ENCODE data around the gene C10orf53.
"Not testable (repeated sequence)": the region's sequence is repeated elsewhere in the genome, so short reads cannot be mapped to it uniquely, and the experiment has no call there.

The C10orf53 gene

DNA sequence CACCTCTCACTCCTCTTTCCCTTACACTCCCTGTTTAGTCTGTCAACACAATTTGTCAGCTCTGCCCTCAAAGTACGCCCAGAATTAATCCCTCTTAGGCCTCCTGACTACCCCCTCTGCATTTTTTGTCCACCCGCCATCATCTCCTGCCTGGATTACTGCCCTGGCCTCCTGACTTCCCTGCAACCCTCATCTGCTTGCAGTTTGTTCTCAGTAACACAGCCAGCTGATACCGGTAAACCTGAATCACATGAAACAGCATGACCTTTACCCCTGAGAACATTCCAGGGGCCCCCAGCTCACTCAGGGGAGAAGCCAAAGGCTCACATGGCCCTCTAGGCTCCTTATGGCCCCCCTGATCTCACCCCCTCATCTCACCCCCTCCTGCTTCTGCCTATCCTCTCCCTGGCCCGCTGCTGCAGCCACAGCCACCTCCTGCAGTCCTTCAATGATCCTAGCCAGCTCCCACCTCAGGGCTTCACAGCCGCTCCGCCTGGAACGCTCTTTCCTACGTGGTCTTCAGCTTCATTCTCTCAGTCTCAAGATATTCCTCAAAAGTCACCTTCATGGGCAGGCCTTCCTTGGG is 8.9 kb downstream of the C10orf53 start:
- no peak for DNase-seq (ENCODE audit: low read depth in 2 of 2)

DNA sequence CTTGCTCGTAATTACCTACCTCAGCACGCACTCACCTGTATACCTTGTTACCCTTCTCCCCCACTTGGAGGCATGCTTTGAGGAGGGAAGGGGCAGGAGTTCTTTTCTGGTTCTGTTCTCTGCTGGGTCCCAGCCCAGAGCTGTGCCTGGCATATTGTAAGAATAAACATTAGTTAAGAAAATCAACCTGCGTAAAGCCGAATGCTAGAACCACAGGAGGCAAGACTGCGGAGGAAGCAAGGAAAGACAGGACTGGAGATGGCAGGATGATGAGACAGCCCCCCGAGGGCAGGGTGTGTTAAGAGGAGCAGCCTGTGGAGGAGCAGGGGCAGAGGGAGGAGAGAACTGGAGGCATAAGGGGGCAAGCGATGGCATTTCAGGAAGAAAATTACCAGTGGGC is 9.5 kb downstream of the C10orf53 start:
- DNase-seq (ENCODE audit: low read depth in 2 of 2) = no peak

DNA sequence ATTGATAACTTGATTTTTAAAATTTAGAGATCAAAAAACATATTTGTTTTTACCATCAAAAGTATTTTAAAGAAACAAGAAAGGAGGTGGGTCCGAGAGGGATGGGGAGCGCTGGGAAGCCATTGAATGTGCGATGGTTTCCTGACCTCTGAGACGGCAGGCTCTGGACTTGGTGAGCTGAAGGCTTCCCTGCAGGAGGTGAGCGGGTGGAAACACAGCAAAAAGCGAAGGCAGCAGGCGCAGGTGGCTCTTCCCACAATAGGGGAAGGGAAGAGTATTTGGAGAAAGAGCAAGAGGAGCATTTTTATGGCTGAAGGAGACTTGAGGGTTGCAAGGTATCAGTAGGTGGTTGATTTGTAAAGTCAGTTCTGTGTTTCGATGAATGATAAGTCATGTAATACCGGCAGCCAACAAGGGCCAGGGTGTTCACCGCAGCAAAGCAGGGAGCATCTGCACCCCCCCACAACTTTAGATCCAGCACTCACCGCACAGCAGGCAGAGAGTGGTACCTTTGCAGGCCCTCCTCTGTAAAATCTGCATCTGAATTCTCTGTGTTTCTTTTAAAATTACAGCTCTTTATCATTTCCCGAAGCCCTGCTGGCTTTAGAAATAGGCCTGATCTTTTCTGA is 10.5 kb downstream of the C10orf53 start:
- DNase-seq (ENCODE audit: low read depth in 2 of 2) = no peak

DNA sequence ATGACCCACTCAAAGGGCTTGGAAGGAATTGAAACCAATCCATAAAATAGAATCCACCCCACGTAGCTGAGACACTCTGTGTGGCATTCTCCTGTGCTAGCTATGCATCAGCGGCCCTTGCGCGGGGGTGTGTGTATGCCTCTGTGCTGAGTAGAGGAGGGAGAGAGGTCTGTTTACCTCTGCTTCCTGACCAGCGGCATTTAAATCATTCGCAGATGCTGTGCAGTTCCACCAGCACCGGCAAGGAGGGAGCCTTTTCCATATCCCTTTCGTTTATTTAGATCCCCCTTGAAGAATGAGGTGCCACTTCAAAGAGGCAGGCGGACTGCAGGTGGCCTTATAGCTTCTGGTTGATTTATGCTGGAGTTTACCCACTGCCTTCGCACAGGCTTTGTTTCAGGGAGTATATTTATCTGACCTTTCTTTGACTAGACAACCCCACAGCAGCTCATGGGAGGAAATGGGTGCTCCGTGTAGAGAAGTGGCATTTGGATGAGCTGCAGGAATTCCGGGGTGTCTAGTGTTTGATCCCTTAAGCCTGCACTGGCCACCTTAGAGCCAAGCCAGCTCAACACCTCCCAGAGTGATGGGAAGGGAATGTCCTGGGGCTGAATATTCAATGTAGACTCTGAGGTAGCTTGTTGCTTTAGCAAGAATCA is 11.4 kb downstream of the C10orf53 start:
- no peak for DNase-seq (ENCODE audit: low read depth in 2 of 2)

DNA sequence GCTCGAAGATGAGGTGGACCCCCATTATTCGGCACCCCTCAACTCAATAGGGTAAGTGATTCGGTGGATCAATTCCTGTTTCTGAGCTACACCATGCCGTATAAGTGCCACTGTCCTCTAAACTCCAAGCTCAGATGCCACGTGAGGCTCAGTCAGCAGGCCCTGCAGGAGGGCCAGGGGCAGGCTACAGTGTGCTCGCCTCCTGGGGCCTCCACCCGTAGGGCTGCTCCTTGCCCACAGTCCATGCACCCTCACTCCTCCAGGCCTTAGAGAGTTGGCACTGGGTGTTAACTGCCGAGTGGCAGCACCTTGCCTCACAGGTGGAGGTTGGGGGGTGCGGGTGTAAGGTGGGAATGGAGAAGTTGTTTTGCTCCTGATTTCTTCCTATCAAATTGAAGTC is 12.1 kb downstream of the C10orf53 start:
- DNase-seq (ENCODE audit: low read depth in 2 of 2) = no peak

DNA sequence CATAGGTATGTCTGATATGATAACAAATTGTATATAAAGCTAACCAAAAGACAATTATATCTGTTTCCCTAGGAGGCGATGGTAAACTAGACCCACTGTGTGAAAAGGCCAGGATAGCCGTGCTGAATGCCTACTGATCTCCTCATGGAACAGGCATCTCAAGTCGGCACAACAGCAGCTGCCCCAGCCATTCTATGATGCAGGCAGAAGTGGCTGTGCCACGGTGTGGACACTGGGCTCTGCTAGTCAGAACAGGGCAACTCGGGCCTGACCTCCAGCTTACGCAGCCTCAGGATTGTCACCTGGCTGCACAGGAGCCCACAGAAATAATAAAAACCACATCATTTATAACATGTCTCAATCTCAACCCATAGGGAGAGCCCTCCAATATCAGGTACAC is 15.0 kb downstream of the C10orf53 start:
- DNase-seq (ENCODE audit: low read depth in 2 of 2) = no peak

DNA sequence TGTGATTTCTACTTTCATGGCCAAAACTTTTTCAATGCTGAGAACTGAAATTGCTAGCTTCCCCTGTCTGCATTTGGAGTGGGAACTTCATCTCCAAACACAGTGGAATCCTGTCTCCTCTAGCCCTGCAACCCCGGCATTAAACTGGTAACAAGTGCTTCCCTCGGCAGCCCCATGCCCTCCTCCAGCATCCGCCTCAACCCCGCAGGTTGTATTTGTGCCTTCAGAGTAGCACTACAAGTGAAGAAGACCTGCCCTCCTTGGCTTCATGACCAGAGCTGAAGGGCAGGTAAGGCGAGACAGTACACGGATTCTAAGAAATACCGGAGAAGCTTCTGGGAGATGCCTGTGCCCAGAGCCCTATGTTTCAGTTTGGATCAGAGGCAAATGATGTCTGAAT is 16.9 kb downstream of the C10orf53 start:
- no peak for DNase-seq (ENCODE audit: low read depth in 2 of 2)

DNA sequence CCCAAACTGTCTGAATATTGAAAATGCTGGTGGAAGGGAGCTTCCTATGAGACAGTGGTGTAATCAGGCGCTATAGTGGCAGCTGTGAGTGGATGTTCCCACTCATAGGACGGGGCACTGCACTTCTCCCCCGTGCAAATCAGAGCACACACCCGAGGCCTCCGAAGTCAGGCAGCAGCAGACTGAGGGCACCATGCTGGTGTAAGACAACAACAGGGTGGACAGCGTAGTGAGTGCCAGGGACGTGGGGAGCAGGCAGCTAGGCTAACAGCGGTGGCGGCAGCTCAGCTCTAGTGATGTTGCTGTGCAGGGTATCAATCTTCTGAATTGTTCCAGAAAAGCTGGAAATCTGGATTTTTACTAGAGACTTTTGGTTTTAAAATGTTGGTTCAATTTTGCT is 19.2 kb downstream of the C10orf53 start:
- no peak for DNase-seq (ENCODE audit: low read depth in 2 of 2)

DNA sequence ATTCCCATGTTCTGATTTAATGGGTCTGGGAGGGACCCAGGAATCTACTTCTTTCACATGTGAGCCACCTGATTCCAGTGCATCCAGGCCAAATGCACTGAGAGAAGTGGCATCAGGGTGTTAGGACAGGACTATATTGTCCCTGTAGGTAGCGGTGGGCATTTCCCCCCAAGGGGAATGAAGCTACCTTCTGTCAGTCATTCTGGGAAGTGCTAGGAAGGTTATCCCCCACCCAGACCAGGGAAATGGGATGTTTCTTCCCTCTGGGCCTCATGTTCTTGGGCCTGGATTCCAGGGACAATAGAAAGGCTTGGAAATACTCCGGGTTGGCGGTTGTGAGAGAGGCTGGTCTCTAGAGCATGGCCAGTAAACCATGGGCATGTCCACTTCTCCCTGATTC is 20.8 kb downstream of the C10orf53 start:
- DNase-seq (ENCODE audit: low read depth in 2 of 2) = no peak

DNA sequence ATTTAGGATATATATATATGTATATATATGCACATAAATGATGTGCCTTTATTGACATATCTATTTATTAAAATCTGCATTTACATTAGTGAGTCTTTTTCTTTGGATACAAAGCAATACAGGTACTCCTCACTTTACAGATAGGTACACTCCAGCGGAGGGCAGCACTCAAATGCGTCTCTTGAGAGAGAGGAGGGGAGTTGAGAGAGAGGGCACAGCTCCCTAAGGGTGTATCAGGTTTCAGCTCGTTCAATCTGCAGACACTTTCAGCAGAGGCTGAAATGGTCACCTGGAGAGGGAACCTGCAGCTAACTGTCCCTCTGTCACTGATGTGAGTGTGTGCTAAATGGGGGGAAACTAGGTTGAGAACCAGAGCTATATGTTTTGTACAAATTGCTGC is 21.5 kb downstream of the C10orf53 start:
- DNase-seq (ENCODE audit: low read depth in 2 of 2) = no peak

DNA sequence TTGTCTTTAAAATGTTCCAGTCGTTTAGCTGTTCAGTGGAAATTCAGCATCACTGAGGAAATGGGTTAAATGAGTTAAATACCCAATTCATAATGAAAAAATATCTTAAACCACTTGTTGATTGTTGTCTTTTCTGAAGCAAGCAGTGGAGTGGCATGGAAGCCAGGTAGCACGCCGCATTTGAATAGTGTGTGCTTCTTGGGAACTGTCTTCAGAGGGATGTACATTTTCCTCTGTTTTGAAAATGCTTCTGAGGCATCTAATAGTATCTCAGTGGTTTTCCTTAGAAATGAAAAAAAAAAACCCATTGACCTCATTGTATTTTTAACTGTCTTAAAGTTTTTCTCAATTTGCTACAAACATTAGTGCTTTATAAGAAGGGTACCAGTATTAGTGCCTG is 28.1 kb downstream of the C10orf53 start:
- DNase-seq (ENCODE audit: low read depth in 2 of 2) = no peak

DNA sequence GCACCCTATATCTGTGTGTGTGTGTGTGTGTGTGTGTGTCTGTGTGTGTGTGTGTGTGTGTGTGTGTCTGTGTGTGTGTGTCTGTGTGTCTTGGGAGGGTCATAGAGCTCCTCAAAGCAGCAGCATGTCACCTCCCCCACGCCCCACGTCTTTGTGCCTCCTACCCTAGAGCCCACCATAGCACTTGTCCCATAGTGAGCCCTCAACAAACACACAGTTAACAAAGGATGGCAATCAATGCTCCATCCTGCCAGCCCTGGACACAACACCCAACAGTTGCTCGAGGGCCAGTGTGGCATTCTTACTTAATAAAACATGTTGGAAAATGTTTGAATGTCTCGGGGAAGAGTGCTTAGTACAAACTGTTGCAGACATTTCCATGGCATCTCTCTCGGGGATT is 30.5 kb downstream of the C10orf53 start:
- DNase-seq (ENCODE audit: low read depth in 2 of 2) = no peak

DNA sequence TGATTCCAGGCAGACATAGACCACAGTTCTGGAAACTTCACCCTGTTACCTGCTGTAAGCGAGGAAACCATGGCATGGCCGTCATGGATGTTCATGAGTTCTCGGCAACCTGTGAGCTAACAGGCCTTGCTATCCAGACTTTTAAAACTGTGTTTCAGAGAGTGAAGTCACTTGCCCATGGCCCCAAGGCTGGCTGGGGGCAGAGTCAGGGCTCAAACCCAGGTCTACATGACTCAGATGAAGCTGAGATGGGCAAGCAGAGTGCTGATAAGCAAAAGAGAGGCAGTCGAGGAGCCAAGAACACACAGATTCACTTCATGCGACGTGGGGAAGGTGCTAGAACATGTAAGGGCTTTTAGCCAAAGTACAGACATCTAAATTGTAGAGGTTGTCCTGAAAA is 31.5 kb downstream of the C10orf53 start:
- DNase-seq (ENCODE audit: low read depth in 2 of 2) = no peak

DNA sequence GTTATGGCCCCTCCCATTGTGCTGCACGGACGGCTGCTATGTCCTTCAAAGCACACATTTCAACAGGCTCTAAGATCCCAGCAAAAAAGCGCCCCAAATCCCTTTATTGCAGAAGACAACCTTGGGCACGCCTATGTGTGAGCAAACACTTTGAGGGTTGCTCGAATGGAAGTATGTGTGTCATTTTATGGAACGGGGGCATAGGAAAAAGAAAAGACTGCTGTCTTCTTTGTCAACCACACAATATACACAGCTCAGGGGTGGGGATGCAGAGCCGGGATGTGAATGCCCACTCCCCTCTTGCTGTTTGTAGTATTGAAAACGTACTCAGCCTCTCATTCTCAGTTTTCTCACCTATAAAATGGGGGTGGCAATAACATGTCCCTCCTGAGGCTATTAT is 32.0 kb downstream of the C10orf53 start:
- DNase-seq (ENCODE audit: low read depth in 2 of 2) = no peak

DNA sequence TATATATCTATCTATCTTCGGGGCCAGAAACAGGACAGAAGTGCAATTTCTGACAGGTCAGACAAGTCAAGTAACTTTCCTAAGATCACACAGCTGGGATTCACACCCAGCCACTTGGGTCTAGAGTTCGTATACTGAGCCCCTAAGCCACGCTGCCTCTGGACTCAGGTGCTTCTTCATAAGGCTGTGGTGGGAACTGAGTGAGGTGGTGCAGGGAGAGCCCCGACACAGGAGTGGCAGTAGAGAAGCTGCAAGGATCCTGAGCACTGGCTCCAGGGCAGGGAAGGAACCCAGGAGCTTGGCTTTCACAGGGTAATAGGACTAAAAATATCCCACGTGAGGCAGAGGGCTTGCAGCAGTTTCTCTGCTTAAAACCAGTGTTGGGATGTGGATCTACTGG is 33.8 kb downstream of the C10orf53 start:
- no peak for DNase-seq (ENCODE audit: low read depth in 2 of 2)

DNA sequence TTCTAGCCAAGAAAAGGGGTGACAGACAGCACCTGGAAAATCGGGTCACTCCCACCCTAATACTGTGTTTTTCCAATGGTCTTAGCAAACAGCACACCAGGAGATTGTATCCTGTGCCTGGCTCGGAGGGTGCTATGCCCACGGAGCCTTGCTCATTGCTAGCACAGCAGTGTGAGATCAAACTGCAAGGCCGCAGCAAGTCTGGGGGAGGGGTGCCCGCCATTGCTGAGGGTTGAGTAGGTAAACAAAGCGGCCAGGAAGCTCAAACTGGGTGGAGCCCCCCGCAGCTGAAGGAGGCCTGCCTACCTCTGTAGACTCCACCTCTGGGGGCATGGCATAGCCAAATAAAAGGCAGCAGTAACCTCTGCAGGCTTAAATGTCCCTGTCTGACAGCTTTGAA is 35.7 kb downstream of the C10orf53 start:
- DNase-seq (ENCODE audit: low read depth in 2 of 2) = not testable (repeated sequence)

DNA sequence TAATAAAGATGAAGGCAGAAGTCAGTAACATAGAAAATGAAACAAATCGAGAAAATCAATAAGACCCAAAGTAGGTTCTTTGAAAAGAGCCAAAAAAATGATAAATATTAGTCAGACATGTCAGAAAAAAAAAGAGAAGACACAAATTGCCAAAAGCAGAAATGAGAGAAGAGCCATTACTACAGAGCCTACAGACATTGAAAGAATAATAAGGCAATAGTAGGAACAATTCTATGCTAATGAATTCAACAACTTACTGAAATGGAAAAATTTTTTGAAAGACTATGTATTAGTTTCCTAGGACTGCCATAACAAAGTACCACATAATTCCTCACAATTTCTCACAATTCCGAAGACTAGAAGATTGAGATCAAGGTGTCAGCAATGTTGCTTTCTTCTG is 47.1 kb downstream of the C10orf53 start:
- DNase-seq (ENCODE audit: low read depth in 2 of 2) = no peak

DNA sequence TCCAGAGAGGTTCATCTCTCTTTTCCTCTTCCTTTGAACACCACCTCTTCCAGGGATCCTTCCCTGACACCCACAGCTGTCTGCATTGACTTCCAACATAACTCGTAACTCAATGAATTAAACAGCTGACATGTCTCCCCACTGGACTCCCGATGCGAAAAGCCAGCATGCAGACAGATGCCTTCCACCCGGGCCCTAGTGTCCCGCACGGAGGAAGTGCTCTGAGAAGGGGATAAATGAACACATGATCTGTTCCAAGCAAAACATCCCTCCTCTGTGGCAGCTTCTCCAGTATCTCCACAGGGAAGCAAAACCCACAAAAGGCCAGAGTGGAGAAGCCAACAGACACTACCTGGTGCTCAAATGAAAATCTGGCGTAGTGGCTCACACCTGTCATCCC is 54.4 kb downstream of the C10orf53 start:
- no peak for DNase-seq (ENCODE audit: low read depth in 2 of 2)

DNA sequence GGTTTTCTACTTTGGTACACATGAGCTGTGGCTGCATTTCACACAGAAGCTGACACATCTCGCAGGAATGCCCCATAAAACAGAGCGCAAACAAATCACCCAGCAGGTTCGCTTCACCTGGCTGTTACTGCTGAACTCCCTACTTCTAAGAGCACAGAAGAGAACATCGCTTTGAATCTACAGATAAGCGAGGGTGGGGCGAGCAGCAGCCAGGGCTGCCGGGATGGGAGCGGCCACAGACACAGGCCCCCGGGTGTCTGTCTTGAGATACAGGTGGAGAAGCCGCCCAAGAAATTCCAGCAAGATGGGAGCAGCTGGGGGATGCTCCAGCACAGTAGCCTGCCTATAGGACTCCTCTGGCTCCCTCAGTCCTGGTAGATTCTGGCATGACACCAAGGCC is 55.2 kb downstream of the C10orf53 start:
- no peak for DNase-seq (ENCODE audit: low read depth in 2 of 2)

DNA sequence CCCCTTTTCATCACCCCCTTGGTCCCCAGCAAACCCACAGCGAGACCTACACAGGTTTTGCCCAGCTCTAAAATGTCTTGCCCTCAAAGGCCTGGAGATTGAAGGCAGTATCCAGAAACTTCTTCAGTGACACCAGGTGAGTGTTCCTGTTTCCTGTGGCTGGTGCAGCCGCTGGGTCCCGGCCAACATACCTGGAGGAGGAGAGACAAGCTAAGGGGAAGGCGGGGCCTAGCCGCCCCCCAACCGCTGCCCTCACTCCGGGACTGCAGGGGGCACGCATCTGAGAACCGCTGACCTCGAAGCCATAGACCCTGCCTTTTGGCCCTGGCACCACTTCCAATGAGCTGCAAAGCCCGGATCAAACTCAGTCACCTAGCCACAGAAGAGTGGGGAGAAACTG is 55.7 kb downstream of the C10orf53 start:
- no peak for DNase-seq (ENCODE audit: low read depth in 2 of 2)

DNA sequence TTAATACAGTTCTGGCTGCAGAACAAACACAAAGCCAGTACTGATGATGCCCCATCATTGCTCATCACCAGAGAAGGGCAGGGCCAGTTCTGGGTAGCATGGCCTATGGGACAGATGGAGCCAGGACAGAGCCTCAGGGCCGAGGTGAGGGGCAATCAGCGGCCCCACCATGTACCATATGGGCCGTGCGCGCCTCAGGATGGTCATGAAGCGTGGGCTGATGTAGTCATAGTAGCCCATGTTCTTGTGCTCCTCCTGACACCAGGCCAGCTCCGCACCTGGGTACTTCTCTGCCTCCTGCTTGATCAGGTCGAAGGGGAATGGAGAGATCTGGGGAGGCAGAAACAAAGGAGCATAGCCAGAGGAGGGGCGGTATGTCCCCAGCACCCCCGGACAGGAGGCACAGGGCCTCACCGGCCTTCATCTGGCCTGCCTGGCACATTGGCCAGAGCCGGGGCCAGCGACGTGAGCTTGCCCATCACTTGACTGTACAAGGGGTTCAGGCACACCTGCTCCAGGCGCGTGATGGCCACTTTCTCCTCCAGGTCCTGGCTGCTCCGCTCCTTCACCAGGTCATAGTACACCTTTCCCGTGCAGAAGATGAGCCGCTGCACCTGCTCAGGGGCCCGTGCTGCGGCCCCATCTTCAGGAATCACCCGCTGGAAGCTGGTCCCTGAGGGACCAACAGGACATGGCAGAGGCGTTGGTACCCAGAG is 56.6 kb downstream of the C10orf53 start:
- no peak for DNase-seq (ENCODE audit: low read depth in 2 of 2)

DNA sequence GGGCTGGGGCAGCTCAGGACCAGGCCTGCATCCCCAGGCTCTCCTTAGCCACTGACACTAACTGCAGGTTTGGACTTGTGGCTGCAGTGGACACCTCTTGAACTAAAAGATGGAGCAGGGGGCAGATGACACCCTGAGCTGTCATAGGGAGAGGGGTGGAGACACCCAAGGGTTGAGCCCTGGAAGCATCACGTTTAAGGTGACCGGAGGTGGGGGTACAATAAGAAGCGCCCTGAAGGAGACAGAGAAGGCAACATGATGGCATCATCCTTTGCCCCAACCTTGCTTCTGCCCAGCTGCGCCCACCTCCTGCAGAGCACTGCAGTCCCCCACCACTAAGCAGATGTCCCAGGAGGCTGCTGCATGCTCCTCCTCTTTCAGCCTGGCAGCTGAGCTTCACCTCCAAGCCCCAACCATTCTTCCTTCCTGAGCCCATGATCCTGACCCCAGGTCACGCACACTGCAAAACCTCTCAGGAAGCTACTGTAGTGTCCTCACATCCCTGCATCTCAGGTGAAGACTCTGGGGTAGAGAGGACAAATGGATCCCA is 57.2 kb downstream of the C10orf53 start:
- DNase-seq (ENCODE audit: low read depth in 2 of 2) = no peak

Data from fibroblast of skin of left quadriceps (primary cell).